Stimulated activated CD4-positive, alpha-beta T cell treated with anti-CD3 and anti-CD28 coated beads, TNF-alpha, amount 100 ng/mL, for 24 hours (primary cell): Measurements from ENCODE around the gene PRR23B.

Experiments used
- DNase-seq, 3 experiments: peaks; one replicate each; pipeline ENCODE4 v3.0.0-alpha.2; 2020; ENCODE audit warnings: low read depth in 3 of 3

The PRR23B gene

GRCh38 chr3:138974462-138974861 lies 46.3 kb downstream of the PRR23B start:
- DNase-seq, result no peak

GRCh38 chr3:138972941-138973340 lies 47.8 kb downstream of the PRR23B start:
- no peak for DNase-seq

- no peak for DNase-seq
These were observed 48.9 kb downstream of the PRR23B start for GRCh38 chr3:138971766-138972320.
